A549 (cell line): ENCODE measurements around the gene TXNL4A. TPM values are rescaled to one million over a fixed set of nuclear protein-coding genes. Genes with fewer than 3 reads are reported as not detected.

Experiments
- ATAC-seq, 2 experiments: fragments of 200-7000 bp in 1 of 2; fragments of >200 bp in 1 of 2; cut with Nextera tagmentation in 1 of 2; cut with Tn5 transposase in 1 of 2; 3 replicates each; pipeline versions ENCODE4 v1.8.0 to v1.9.1; 2018 to 2020; ENCODE audit warnings: mild to moderate bottlenecking in 1 of 2, moderate library complexity in 1 of 2
- CTCF ChIA-PET: fragments of 300-600 bp; sonication (Branson Sonifier 250); formaldehyde crosslinking; extraction: SDS; loops from one replicate; lab custom pipeline; 2021; ENCODE audit warnings: antibody characterized with exemption, inconsistent platforms; lab: Yijun Ruan, JAX
- POLR2A ChIA-PET: fragments of 350-600 bp; formaldehyde crosslinking; extraction: SDS; loops from one replicate; lab custom pipeline; 2021; ENCODE audit warnings: antibody characterized with exemption, inconsistent platforms; lab: Yijun Ruan, JAX
- DNase-seq, 2 experiments: peaks; one replicate each; pipeline versions ENCODE4 v3.0.0 to v3.0.0-alpha.2; 2011 to 2016; ENCODE audit warnings: low read depth in 1 of 2, low spot score in 1 of 2
- FAIRE-seq: peaks from 2 replicates; lab custom pipeline; 2011; peaks lifted over from hg19 to GRCh38; lab: Jason Lieb, UNC
- H3K27ac ChIP-seq, 2 experiments: fragments of >200 bp; sonication (Bioruptor Twin); formaldehyde crosslinking; 3 replicates each; pipeline ENCODE4 v1.5.1; 2016 to 2017
- H3K4me1 ChIP-seq: fragments of >200 bp; sonication (Bioruptor Twin); formaldehyde crosslinking; 3 replicates; pipeline ENCODE4 v1.6.1; 2016
- H3K4me2 ChIP-seq: fragments of >200 bp; sonication (Bioruptor Twin); formaldehyde crosslinking; 3 replicates; pipeline ENCODE4 v1.6.1; 2016
- H3K4me3 ChIP-seq: fragments of >200 bp; sonication (Bioruptor Twin); formaldehyde crosslinking; 3 replicates; pipeline ENCODE4 v1.5.1; 2016
- H3K9me3 ChIP-seq: fragments of >200 bp; sonication (Bioruptor Twin); formaldehyde crosslinking; 3 replicates; pipeline ENCODE4 v1.6.1; 2016
- BCL3 ChIP-seq: fragments of >200 bp; sonication (Bioruptor Twin); formaldehyde crosslinking; IDR thresholded peaks from 3 replicates; pipeline ENCODE4 v1.6.1; 2016
- BHLHE40 ChIP-seq: IDR thresholded peaks from 2 replicates; pipeline ENCODE4 v1.6.1; 2012; ENCODE audit warnings: low read depth, low read length, inconsistent platforms
- CBX2 ChIP-seq: fragments of 200-600 bp; sonication (generic); IDR thresholded peaks from 2 replicates; pipeline ENCODE4 v1.6.1; 2016; ENCODE audit warnings: low read depth, mild to moderate bottlenecking, borderline replicate concordance
- E2F6 ChIP-seq: IDR thresholded peaks from 2 replicates; pipeline ENCODE4 v1.6.1; 2012; ENCODE audit warnings: low read depth, borderline replicate concordance
- EHMT2 ChIP-seq: fragments of 200-600 bp; sonication (generic); IDR thresholded peaks from 2 replicates; pipeline ENCODE4 v1.6.1; 2016; ENCODE audit warnings: antibody characterized with exemption, low read depth, mild to moderate bottlenecking, moderate library complexity
- ELK1 ChIP-seq: fragments of 150-350 bp; IDR thresholded peaks from 2 replicates; pipeline ENCODE4 v1.6.1; 2014; ENCODE audit warnings: low read depth, mild to moderate bottlenecking, low read length
- HEYL ChIP-seq: fragments of 250-450 bp; sonication (Bioruptor Pico); IDR thresholded peaks from 2 replicates; pipeline ENCODE4 v1.8.0; 2021; ENCODE audit warnings: mild to moderate bottlenecking, moderate library complexity
- JUNB ChIP-seq: fragments of >200 bp; sonication (Bioruptor Twin); formaldehyde crosslinking; IDR thresholded peaks from 2 replicates; pipeline ENCODE4 v1.6.1; 2016
- MAX ChIP-seq: IDR thresholded peaks from 2 replicates; pipeline ENCODE4 v1.6.1; 2012
- MAZ ChIP-seq: fragments of 150-350 bp; IDR thresholded peaks from 2 replicates; pipeline ENCODE4 v1.6.1; 2014; ENCODE audit warnings: antibody characterized with exemption, low read depth, low read length, borderline replicate concordance
- PHF8 ChIP-seq: fragments of 200-600 bp; sonication (generic); IDR thresholded peaks from 2 replicates; pipeline ENCODE4 v1.6.1; 2016; ENCODE audit warnings: low read depth, mild to moderate bottlenecking, antibody characterized with exemption, moderate library complexity, borderline replicate concordance
- POLR2A ChIP-seq: IDR thresholded peaks from 2 replicates; pipeline ENCODE4 v1.6.1; 2012; ENCODE audit warnings: mild to moderate bottlenecking, low read length
- RAD21 ChIP-seq, 2 experiments: fragments of >200 bp in 1 of 2; sonication (Bioruptor Twin) in 1 of 2; formaldehyde crosslinking in 1 of 2; IDR thresholded peaks in 1 of 2; conservative IDR thresholded peaks in 1 of 2; 2 replicates in 1 of 2; 3 replicates in 1 of 2; pipeline ENCODE4 v1.6.1; 2012 to 2018; ENCODE audit warnings: inconsistent platforms in 1 of 2
- SMC3 ChIP-seq: fragments of >200 bp; sonication (Bioruptor Twin); formaldehyde crosslinking; IDR thresholded peaks from 3 replicates; pipeline ENCODE4 v1.6.1; 2018; ENCODE audit warnings: inconsistent platforms
- TFCP2L1 ChIP-seq: fragments of 250-450 bp; sonication (Bioruptor Pico); IDR thresholded peaks from 2 replicates; pipeline ENCODE4 v1.5.0; 2021; ENCODE audit warnings: mild to moderate bottlenecking
- ZFP36 ChIP-seq: fragments of 450-650 bp; IDR thresholded peaks from 2 replicates; pipeline ENCODE4 v1.6.1; 2014; ENCODE audit warnings: borderline replicate concordance; ENCODE audit not compliant: partially characterized antibody
- ZSCAN20 ChIP-seq: fragments of 250-450 bp; sonication (Bioruptor Pico); IDR thresholded peaks from 2 replicates; pipeline ENCODE4 v1.8.0; 2022; ENCODE audit warnings: mild to moderate bottlenecking, moderate library complexity
- WGBS: methylation state at CpG from one replicate; pipeline ENCODE4 v1.1.6; 2017; ENCODE audit errors: missing lambda C conversion rate; 5-methylcytosine and 5-hydroxymethylcytosine counted together
- polyA plus RNA-seq, 4 experiments: library from polyadenylated mRNA; depleted of rRNA in 3 of 4; stranded (reverse); fragments of >200 nt; fragmentation: RNase III in 1 of 4; extraction: RNeasy Plus Mini Kit Qiagen cat#74134 plus additional on column Dnase treatment in 1 of 4; gene quantifications; 2 replicates in 3 of 4; 3 replicates in 1 of 4; pipeline ENCODE4 v1.2.3, GENCODE V29; 2011 to 2017
- TF ChIP-seq, protein P1 (sequence below): fragments of >200 bp; sonication (Bioruptor Twin); formaldehyde crosslinking; IDR thresholded peaks from 2 replicates; pipeline ENCODE4 v1.6.1; 2016
- TF ChIP-seq, protein P2 (sequence below): fragments of >200 bp; sonication (Bioruptor Twin); formaldehyde crosslinking; IDR thresholded peaks from 3 replicates; pipeline ENCODE4 v1.5.1; 2016

TXNL4A gene
- polyA plus RNA-seq, 2 of the 4 experiments (the other 2 are of a cell fraction), result 99.6 to 139 TPM

DNA sequence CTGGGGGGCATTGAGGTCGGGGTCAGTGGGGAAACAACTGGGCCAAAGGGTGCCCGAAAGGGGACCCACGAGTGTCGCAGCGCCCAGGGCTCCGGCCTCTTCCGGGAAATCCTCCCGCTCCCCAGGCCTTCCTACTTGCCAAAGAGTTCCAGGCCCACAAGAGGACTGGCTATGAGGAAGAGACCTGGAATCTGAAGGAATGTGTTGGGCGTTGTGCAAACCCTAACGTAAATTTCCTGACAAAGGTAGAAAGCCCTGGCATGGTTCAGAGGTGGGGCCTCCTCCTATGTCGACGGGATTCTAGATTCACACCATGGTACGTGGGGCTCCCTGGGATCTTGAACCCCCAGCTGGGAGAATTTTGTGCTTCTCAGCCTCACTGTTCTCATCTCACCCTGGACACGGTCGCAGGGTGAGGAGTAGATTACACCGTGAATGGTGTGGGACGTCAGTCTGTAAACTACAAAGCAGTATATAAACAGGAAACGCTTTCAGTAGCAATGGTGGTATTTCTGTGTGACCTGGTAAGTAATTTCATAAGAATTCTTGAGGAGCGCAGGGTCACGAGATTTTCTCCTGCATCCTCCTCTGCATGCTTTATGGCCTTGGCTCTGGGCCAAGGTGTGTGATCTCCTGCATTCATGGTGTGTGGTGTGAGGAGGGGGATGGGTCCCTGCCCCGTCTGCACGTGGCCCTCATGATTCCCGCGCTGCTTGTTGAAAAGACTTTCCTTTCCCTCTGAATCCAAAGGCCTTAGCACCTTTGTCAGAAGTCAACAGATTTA lies 23.1 kb downstream of the TXNL4A start:
- ATAC-seq (peak; percentile 80 to 85), DNase-seq (peak; percentile 44 to 69), FAIRE-seq (no peak)
- H3K4me1 ChIP-seq, result peaks cover 7% of the 10 kb centered on the region
- peak overlapping the region; percentile 93 for H3K4me2 ChIP-seq
- no peaks in the 10 kb centered on the region for H3K9me3 ChIP-seq
- ChIA-PET CTCF (no interaction called here), POLR2A (interaction anchor here (1.4 kb wide), 1 partner anchor 14 kb away, joined by 3 read pairs; the partner anchor contains the start of gene SLC66A2)
- TF ChIP-seq E2F6 (peak; percentile 65; the same call in 1 of the 2 replicates), MAX (peak; percentile 77), BHLHE40 (0 out of 2 replicates have a peak, but pooled peaks have one; percentile 15)
- TF ChIP-seq, protein P1, sequence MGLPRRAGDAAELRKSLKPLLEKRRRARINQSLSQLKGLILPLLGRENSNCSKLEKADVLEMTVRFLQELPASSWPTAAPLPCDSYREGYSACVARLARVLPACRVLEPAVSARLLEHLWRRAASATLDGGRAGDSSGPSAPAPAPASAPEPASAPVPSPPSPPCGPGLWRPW, result no peak
- peak overlapping the region; percentile 84 to 99 for H3K27ac ChIP-seq
- 15% methylated on average over 11 of the region's 24 CpGs for WGBS
- H3K4me3 ChIP-seq, result peak overlapping the region; percentile 63

DNA sequence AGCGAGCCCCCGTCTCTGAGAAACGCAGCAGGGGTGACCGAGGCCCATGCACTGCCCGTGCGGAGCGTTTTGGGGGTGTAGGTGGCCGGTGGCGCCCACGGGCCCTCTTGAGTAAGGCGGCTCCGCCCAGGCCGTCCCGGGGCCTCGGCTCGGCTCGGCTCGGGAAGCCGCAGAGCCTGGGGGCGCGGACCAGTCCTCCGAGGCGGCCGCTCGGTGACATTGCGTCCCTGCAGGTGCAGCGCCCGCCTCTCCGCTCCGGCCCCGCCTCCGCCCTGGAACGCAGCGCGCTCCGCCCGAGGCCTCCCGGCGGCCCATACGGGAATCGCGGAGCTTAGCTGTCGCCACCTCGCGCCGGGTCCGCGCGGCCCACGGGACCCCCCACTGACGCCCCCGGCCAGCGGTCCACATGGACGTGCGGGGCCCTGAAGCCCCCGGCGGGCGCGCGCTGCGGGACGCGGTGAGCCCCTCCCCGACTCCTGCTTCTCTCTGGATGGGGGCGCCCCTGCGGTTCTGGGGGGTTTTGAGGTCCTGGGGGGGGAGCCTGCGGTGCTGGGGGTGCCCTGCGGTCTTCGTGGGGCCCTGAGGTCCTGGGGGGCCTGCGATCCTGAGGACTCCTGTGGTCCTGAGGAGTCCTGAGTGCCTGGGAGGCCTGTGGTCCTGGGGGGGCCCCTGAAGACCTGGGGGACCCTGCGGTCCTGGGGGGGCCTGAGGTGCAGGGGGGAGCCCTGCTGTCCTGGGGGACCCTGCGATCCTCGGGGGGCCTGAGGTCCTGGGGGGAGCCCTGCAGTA lies 23.8 kb downstream of the TXNL4A start, which contains the start of gene HSBP1L1:
TSS of gene HSBP1L1 (plus strand) at position 314 of the 789 bp plus-strand sequence. CDS start at position 407, 93 bp downstream.
- no peaks in the 10 kb centered on the region for H3K9me3 ChIP-seq
- WGBS, result no CpG with 5 or more reads among the region's 73 CpGs
- H3K4me1 ChIP-seq, result peaks cover 7% of the 10 kb centered on the region
- peak within 1 kb of the TSS; percentile 63 for H3K4me3 ChIP-seq
- CTCF ChIA-PET, result no interaction called here
- peak; percentile 90 to 94 for ATAC-seq
- TF ChIP-seq POLR2A (peak; percentile 26; the same call in 1 of the 2 replicates), BCL3 (no peak)
- TF ChIP-seq, protein P2, sequence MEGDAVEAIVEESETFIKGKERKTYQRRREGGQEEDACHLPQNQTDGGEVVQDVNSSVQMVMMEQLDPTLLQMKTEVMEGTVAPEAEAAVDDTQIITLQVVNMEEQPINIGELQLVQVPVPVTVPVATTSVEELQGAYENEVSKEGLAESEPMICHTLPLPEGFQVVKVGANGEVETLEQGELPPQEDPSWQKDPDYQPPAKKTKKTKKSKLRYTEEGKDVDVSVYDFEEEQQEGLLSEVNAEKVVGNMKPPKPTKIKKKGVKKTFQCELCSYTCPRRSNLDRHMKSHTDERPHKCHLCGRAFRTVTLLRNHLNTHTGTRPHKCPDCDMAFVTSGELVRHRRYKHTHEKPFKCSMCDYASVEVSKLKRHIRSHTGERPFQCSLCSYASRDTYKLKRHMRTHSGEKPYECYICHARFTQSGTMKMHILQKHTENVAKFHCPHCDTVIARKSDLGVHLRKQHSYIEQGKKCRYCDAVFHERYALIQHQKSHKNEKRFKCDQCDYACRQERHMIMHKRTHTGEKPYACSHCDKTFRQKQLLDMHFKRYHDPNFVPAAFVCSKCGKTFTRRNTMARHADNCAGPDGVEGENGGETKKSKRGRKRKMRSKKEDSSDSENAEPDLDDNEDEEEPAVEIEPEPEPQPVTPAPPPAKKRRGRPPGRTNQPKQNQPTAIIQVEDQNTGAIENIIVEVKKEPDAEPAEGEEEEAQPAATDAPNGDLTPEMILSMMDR, result peak; percentile 14; the same call in 1 of the 3 replicates
- H3K4me2 ChIP-seq, result peak within 1 kb of the TSS; percentile 93
- peak within 1 kb of the TSS; percentile 84 to 99 for H3K27ac ChIP-seq
- peak; percentile 57 to 58 for DNase-seq
- POLR2A ChIA-PET, result interaction anchor here (1.4 kb wide), 1 partner anchor 13 kb away, joined by 3 read pairs; the partner anchor contains the start of gene SLC66A2
- no peak for FAIRE-seq

DNA sequence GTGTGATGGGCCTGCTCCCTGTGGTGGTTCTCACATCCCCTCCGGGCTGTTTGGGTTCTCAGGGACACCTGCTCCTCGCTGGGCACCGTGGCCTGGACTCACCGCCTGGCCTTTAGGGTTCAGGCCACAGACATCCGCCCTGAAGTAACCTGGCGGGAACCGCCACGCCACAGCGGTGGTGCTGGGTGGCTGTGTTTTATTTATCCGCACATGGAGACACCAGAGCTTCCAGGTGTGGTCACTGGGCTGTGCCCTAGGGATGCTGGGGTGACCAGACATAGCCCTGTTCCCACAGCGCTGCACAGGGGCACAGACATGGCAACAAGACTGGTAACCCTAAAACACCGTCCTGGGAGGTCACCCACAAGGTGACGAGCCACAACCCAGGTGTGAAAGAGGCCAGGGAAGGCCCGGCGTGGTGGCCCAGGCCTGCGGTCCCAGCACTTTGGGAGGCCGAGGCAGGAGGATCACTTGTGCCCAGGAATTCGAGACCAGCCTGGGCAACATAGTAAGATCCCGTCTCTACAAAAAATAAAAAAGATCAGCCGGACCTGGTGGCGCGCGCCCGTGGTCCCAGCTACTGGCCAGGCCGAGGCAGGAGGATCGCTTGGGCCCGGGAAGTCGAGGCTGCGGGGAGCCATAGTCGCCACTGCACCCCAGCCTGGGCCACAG lies 24.6 kb downstream of the TXNL4A start:
- CTCF ChIA-PET, result no interaction called here
- WGBS, result 81% methylated on average over 5 of the region's 30 CpGs
- POLR2A ChIA-PET, result interaction anchor here (1.4 kb wide), 1 partner anchor 12 kb away, joined by 3 read pairs; the partner anchor contains the start of gene SLC66A2
- peak overlapping the region; percentile 63 for H3K4me3 ChIP-seq
- FAIRE-seq, result no peak
- no peak for DNase-seq
- H3K27ac ChIP-seq, result peak overlapping the region; percentile 84 to 99
- H3K9me3 ChIP-seq, result no peaks in the 10 kb centered on the region
- no peak for ATAC-seq
- H3K4me2 ChIP-seq, result peak overlapping the region; percentile 93
- peaks cover 7% of the 10 kb centered on the region for H3K4me1 ChIP-seq
- TF ChIP-seq JUNB (no peak), TFCP2L1 (no peak), EHMT2 (no peak), PHF8 (no peak), ZFP36 (no peak), ELK1 (no peak), SMC3 (no peak), ZSCAN20 (no peak), RAD21 (conservative IDR thresholded peaks at IDR 0.05 in 1 of 2, IDR thresholded peaks at IDR 0.05 in 1 of 2) (no peak), HEYL (CRISPR knock-in tag) (no peak), CBX2 (no peak), MAZ (no peak)
